Epithelial cell of proximal tubule (primary cell): ENCODE measurements around the gene PRLH. TPM values are rescaled to one million over a fixed set of nuclear protein-coding genes. Genes with fewer than 3 reads are reported as not detected.
"Not testable (repeated sequence)": the region's sequence is repeated elsewhere in the genome, so short reads cannot be mapped to it uniquely, and the experiment has no call there.

ENCODE experiments used
- DNase-seq: peaks from one replicate; pipeline ENCODE4 v3.0.0-alpha.2; 2011; ENCODE audit warnings: low read depth
- H3K4me3 ChIP-seq: 2 replicates; pipeline ENCODE4 v1.5.1; 2011; ENCODE audit warnings: low read depth, mild to moderate bottlenecking, low read length
- CTCF ChIP-seq: conservative IDR thresholded peaks from 2 replicates; pipeline ENCODE4 v1.5.1; 2012; ENCODE audit warnings: low read depth, mild to moderate bottlenecking, low read length
- total RNA-seq: library from RNA; depleted of rRNA; stranded (reverse); fragments of >200 nt; gene quantifications from 2 replicates; pipeline ENCODE4 v1.2.3, GENCODE V29; 2015

The PRLH gene
- total RNA-seq, 1 donor from 2014 or later = not detected

- H3K4me3 ChIP-seq = peak overlapping the region; percentile 51
- DNase-seq = no peak
- TF ChIP-seq CTCF = no peak
Observed at GRCh38 chr2:237591141-237591881, 24.9 kb downstream of the PRLH start.

- H3K4me3 ChIP-seq = no peak overlapping the region
- no peak for TF ChIP-seq CTCF
- DNase-seq = no peak
Observed at GRCh38 chr2:237592425-237592980, 26.1 kb downstream of the PRLH start.

GRCh38 chr2:237593036-237593435 lies 26.7 kb downstream of the PRLH start:
- no peak overlapping the region for H3K4me3 ChIP-seq
- no peak for TF ChIP-seq CTCF
- no peak for DNase-seq

- no peak overlapping the region for H3K4me3 ChIP-seq
- no peak for DNase-seq
- no peak for TF ChIP-seq CTCF
Observed at GRCh38 chr2:237593596-237594320, 27.4 kb downstream of the PRLH start.

GRCh38 chr2:237594514-237594871 lies 28.1 kb downstream of the PRLH start:
- TF ChIP-seq CTCF = no peak
- DNase-seq = no peak
- H3K4me3 ChIP-seq = no peak overlapping the region

- not testable (repeated sequence) for H3K4me3 ChIP-seq, DNase-seq
Observed at GRCh38 chr2:237595829-237596519, 29.6 kb downstream of the PRLH start.

- H3K4me3 ChIP-seq = no peak overlapping the region
- no peak for DNase-seq
- TF ChIP-seq CTCF = no peak
Observed at GRCh38 chr2:237596520-237597195, 30.3 kb downstream of the PRLH start.
